ENCODE results near the gene FAR2.

DNA sequence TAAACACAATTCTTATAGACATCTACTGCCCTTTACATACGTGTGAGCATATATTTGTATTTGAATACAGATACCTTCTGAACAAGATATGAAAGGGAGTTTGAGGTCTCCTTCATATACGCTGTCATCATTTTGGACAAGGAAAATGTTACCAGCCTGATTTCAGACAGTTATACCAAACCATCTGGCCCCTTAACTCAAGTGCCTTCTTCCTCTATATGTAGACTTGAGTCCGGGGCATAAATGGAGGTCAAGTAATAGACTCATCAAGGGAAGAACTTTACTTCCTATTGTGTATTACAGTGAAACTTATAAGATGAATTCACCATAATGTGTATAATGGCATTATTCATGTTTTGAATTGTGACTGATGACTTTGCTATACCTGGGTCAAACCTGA lies 52.2 kb downstream of the FAR2 start:
- TF ChIP-seq CTCF (optimal IDR thresholded peaks at IDR 0.05 in 1 of 3, IDR thresholded peaks at IDR 0.05 in 1 of 3, conservative IDR thresholded peaks at IDR 0.05 in 1 of 3; ENCODE audit: extremely low read depth in 1 of 3, insufficient read depth in 2 of 3, low read length in 3 of 3): no peak
- TF ChIP-seq EZH2 (IDR thresholded peaks at IDR 0.05; ENCODE audit: low read length): no peak

Measured in keratinocyte (primary cell).